H1 (cell line): ENCODE data around the gene TMEM130. TPM values are rescaled to one million over a fixed set of nuclear protein-coding genes. Genes with fewer than 3 reads are reported as not detected.

Experiments used
- CTCF ChIA-PET: fragments of 300-600 bp; sonication (Branson Sonifier 250); formaldehyde crosslinking; loops from one replicate; lab custom pipeline; 2021; ENCODE audit not compliant: partially characterized antibody; lab: Charles Lee
- POLR2A ChIA-PET: fragments of 300-600 bp; sonication (Branson Sonifier 250); formaldehyde crosslinking; loops from one replicate; lab custom pipeline; 2021; ENCODE audit warnings: inconsistent platforms; ENCODE audit not compliant: partially characterized antibody; lab: Charles Lee
- DNase-seq, 2 experiments: peaks; one replicate each; pipeline versions ENCODE4 v3.0.0 to v3.0.0-alpha.2; 2010 to 2022; ENCODE audit warnings: low spot score in 2 of 2, low read depth in 1 of 2, mixed read lengths in 1 of 2
- FAIRE-seq: peaks from 2 replicates; lab custom pipeline; 2011; peaks lifted over from hg19 to GRCh38; lab: Jason Lieb, UNC
- H2AFZ ChIP-seq: 2 replicates; pipeline ENCODE4 v1.8.1; 2012; ENCODE audit warnings: low read length, inconsistent platforms
- H2AK5ac ChIP-seq: 2 replicates; pipeline ENCODE4 v1.6.1; 2013; ENCODE audit warnings: low read depth, low read length
- H2BK120ac ChIP-seq: replicated peaks from 2 replicates; pipeline ENCODE3; 2013; ENCODE audit warnings: low read depth, low read length, inconsistent platforms
- H2BK12ac ChIP-seq: 2 replicates; pipeline ENCODE4 v1.6.1; 2013; ENCODE audit warnings: low read depth, low read length
- H2BK15ac ChIP-seq: 2 replicates; pipeline ENCODE4 v1.6.1; 2013; ENCODE audit warnings: low read length
- H2BK20ac ChIP-seq: 2 replicates; pipeline ENCODE4 v1.6.1; 2013; ENCODE audit warnings: low read length
- H2BK5ac ChIP-seq: 2 replicates; pipeline ENCODE4 v1.6.1; 2013; ENCODE audit warnings: low read depth, low read length
- H3K14ac ChIP-seq: 2 replicates; pipeline ENCODE4 v1.6.1; 2013; ENCODE audit warnings: inconsistent platforms; ENCODE audit not compliant: insufficient read length
- H3K18ac ChIP-seq: 2 replicates; pipeline ENCODE4 v1.6.1; 2013; ENCODE audit warnings: low read length; ENCODE audit errors: extremely low read depth
- H3K23ac ChIP-seq: 2 replicates; pipeline ENCODE4 v1.6.1; 2013; ENCODE audit warnings: inconsistent platforms; ENCODE audit not compliant: insufficient read length
- H3K23me2 ChIP-seq: 2 replicates; pipeline ENCODE4 v1.6.1; 2013; ENCODE audit warnings: low read depth, low read length
- H3K27ac ChIP-seq: 2 replicates; pipeline ENCODE4 v1.6.1; 2011; ENCODE audit warnings: low read depth, low read length, inconsistent platforms
- H3K27me3 ChIP-seq, 4 experiments: replicated peaks in 1 of 4; 1 replicate in 1 of 4; 2 replicates in 3 of 4; pipeline versions ENCODE4 v1.6.1 to v1.8.1; 2011 to 2013; ENCODE audit warnings: low read length in 3 of 4, mild to moderate bottlenecking in 3 of 4, inconsistent platforms in 2 of 4, mixed read lengths in 2 of 4, moderate library complexity in 1 of 4; ENCODE audit not compliant: control insufficient read depth in 3 of 4, insufficient read depth in 3 of 4; ENCODE audit errors: extremely low read depth in 1 of 4
- H3K36me3 ChIP-seq, 4 experiments: 2 replicates each; pipeline versions ENCODE4 v1.6.1 to v1.8.1; 2011 to 2013; ENCODE audit warnings: mild to moderate bottlenecking in 4 of 4, low read length in 3 of 4, moderate library complexity in 2 of 4, control low read depth in 1 of 4, inconsistent platforms in 1 of 4; ENCODE audit not compliant: insufficient read depth in 4 of 4, control insufficient read depth in 2 of 4
- H3K4ac ChIP-seq: replicated peaks from 2 replicates; pipeline ENCODE3; 2013; ENCODE audit warnings: low read length, low read depth, mixed read lengths, inconsistent platforms; ENCODE audit not compliant: insufficient read length
- H3K4me1 ChIP-seq, 4 experiments: replicated peaks in 1 of 4; 1 replicate in 1 of 4; 2 replicates in 3 of 4; pipeline versions ENCODE4 v1.6.1 to v1.8.1; 2011 to 2013; ENCODE audit warnings: low read length in 3 of 4, inconsistent platforms in 2 of 4, mixed read lengths in 1 of 4; ENCODE audit not compliant: insufficient read depth in 4 of 4, control insufficient read depth in 3 of 4
- H3K4me2 ChIP-seq, 2 experiments: 2 replicates each; pipeline versions ENCODE4 v1.6.1 to v1.8.1; 2011 to 2013; ENCODE audit warnings: low read depth in 2 of 2, low read length in 2 of 2, control low read depth in 1 of 2, inconsistent platforms in 1 of 2, mild to moderate bottlenecking in 1 of 2; ENCODE audit not compliant: insufficient read depth in 1 of 2
- H3K4me3 ChIP-seq, 4 experiments: fragments of 200-600, 300-600 bp in 1 of 4; sonication (generic), shearing (Covaris generic), sonication (Bioruptor Twin) in 1 of 4; 2 replicates each; pipeline versions ENCODE4 v1.5.1 to v1.8.1; 2011 to 2016; ENCODE audit warnings: low read length in 4 of 4, low read depth in 3 of 4, control low read depth in 2 of 4, inconsistent platforms in 2 of 4, mild to moderate bottlenecking in 2 of 4, mixed read lengths in 1 of 4, moderate library complexity in 1 of 4; ENCODE audit not compliant: insufficient read depth in 2 of 4; ENCODE audit errors: extremely low read depth in 1 of 4
- H3K56ac ChIP-seq: replicated peaks from 2 replicates; pipeline ENCODE3; 2013; ENCODE audit warnings: low read depth, mild to moderate bottlenecking, mixed read lengths, low read length, inconsistent platforms; ENCODE audit not compliant: insufficient read length
- H3K79me1 ChIP-seq: 2 replicates; pipeline ENCODE4 v1.6.1; 2013; ENCODE audit warnings: low read depth, low read length, control low read depth
- H3K79me2 ChIP-seq, 2 experiments: 2 replicates each; pipeline versions ENCODE4 v1.6.1 to v1.8.1; 2012 to 2013; ENCODE audit warnings: low read length in 2 of 2, mild to moderate bottlenecking in 2 of 2, inconsistent platforms in 1 of 2; ENCODE audit not compliant: insufficient read depth in 2 of 2, control insufficient read depth in 1 of 2
- H3K9ac ChIP-seq, 4 experiments: replicated peaks in 1 of 4; 1 replicate in 1 of 4; 2 replicates in 3 of 4; pipeline versions ENCODE4 v1.6.1 to v1.8.1; 2011 to 2013; ENCODE audit warnings: low read depth in 3 of 4, low read length in 3 of 4, control low read depth in 2 of 4, mild to moderate bottlenecking in 2 of 4, moderate library complexity in 2 of 4, inconsistent platforms in 1 of 4; ENCODE audit errors: extremely low read depth in 1 of 4
- H3K9me3 ChIP-seq, 2 experiments: 2 replicates each; pipeline versions ENCODE4 v1.6.1 to v1.8.1; 2012 to 2013; ENCODE audit warnings: mild to moderate bottlenecking in 2 of 2, moderate library complexity in 2 of 2, control low read depth in 1 of 2, inconsistent platforms in 1 of 2, low read depth in 1 of 2, low read length in 1 of 2, mixed read lengths in 1 of 2; ENCODE audit not compliant: insufficient read depth in 2 of 2
- H4K20me1 ChIP-seq, 2 experiments: replicated peaks in 1 of 2; 2 replicates each; pipeline versions ENCODE3 to v1.8.1; 2011 to 2013; ENCODE audit warnings: inconsistent platforms in 2 of 2, low read length in 2 of 2, mild to moderate bottlenecking in 1 of 2; ENCODE audit not compliant: insufficient read depth in 2 of 2, control insufficient read depth in 1 of 2
- H4K5ac ChIP-seq: 2 replicates; pipeline ENCODE4 v1.6.1; 2013; ENCODE audit warnings: low read length, low read depth, mixed read lengths, inconsistent platforms; ENCODE audit not compliant: insufficient read length
- H4K8ac ChIP-seq: 2 replicates; pipeline ENCODE4 v1.8.0; 2013; ENCODE audit warnings: mild to moderate bottlenecking, moderate library complexity, low read length, inconsistent platforms; ENCODE audit not compliant: insufficient read depth; ENCODE audit errors: extremely low read depth
- H4K91ac ChIP-seq: replicated peaks from 2 replicates; pipeline ENCODE3; 2013; ENCODE audit warnings: low read length, mixed read lengths, inconsistent platforms; ENCODE audit not compliant: insufficient read length
- CTCF ChIP-seq, 3 experiments: IDR thresholded peaks; 1 replicate in 2 of 3; 2 replicates in 1 of 3; pipeline versions ENCODE4 v1.5.1 to v1.6.1; 2011; ENCODE audit warnings: low read length in 3 of 3, mild to moderate bottlenecking in 3 of 3, inconsistent platforms in 2 of 3, low read depth in 1 of 3, moderate library complexity in 1 of 3; ENCODE audit not compliant: insufficient read depth in 1 of 3; ENCODE audit errors: control extremely low read depth in 1 of 3
- FOSL1 ChIP-seq: IDR thresholded peaks from 2 replicates; pipeline ENCODE4 v1.6.1; 2011; ENCODE audit warnings: mild to moderate bottlenecking, low read depth, low read length, moderate library complexity; ENCODE audit not compliant: insufficient read depth
- GABPA ChIP-seq: IDR thresholded peaks from 2 replicates; pipeline ENCODE4 v1.6.1; 2011; ENCODE audit warnings: mild to moderate bottlenecking, low read length, moderate library complexity, borderline replicate concordance; ENCODE audit not compliant: insufficient read depth
- HDAC2 ChIP-seq, 2 experiments: fragments of 300-600 bp in 1 of 2; sonication (generic) in 1 of 2; IDR thresholded peaks; 2 replicates each; pipeline ENCODE4 v1.6.1; 2011 to 2012; ENCODE audit warnings: low read depth in 2 of 2, low read length in 2 of 2, mild to moderate bottlenecking in 2 of 2, moderate library complexity in 2 of 2, borderline replicate concordance in 1 of 2, inconsistent platforms in 1 of 2
- JUND ChIP-seq: IDR thresholded peaks from 2 replicates; pipeline ENCODE4 v1.6.1; 2011; ENCODE audit warnings: mild to moderate bottlenecking, improper control_type of control experiment, low read length
- NRF1 ChIP-seq: IDR thresholded peaks from 2 replicates; pipeline ENCODE4 v1.6.1; 2011; ENCODE audit warnings: mild to moderate bottlenecking, low read depth, low read length, improper control_type of control experiment
- POU5F1 ChIP-seq: IDR thresholded peaks from 2 replicates; pipeline ENCODE4 v1.6.1; 2011; ENCODE audit warnings: low read depth, mild to moderate bottlenecking, low read length, moderate library complexity
- RFX5 ChIP-seq: IDR thresholded peaks from 2 replicates; pipeline ENCODE4 v1.6.1; 2011; ENCODE audit warnings: low read depth, low read length, improper control_type of control experiment, borderline replicate concordance
- RNF2 ChIP-seq: fragments of 200-900, 300-1000 bp; sonication (generic); IDR thresholded peaks from 2 replicates; pipeline ENCODE4 v1.7.1; 2016; ENCODE audit warnings: borderline replicate concordance, low read depth, mild to moderate bottlenecking, antibody characterized with exemption, low read length; ENCODE audit not compliant: poor library complexity, severe bottlenecking; ENCODE audit errors: missing control alignments
- SIRT6 ChIP-seq: IDR thresholded peaks from one replicate; pipeline ENCODE4 v1.7.1; 2012; ENCODE audit warnings: low read length, inconsistent platforms
- SP4 ChIP-seq: IDR thresholded peaks from 2 replicates; pipeline ENCODE4 v1.6.1; 2012; ENCODE audit warnings: low read length, inconsistent platforms
- WGBS, 2 experiments: shearing (Covaris generic) in 1 of 2; methylation state at CpG; one replicate each; pipeline versions ENCODE4 v1.1.6 to v1.1.7; 2013 to 2015; ENCODE audit warnings: low lambda C conversion rate in 2 of 2, mixed read lengths in 2 of 2, inconsistent platforms in 1 of 2, low coverage in 1 of 2, missing lambda C conversion rate in 1 of 2; ENCODE audit not compliant: insufficient replicate concordance in 2 of 2, insufficient coverage in 1 of 2, insufficient read length in 1 of 2; ENCODE audit errors: extremely low coverage in 1 of 2, missing lambda C conversion rate in 1 of 2; 5-methylcytosine and 5-hydroxymethylcytosine counted together
- polyA plus RNA-seq, 7 experiments: library from polyadenylated mRNA; depleted of rRNA in 3 of 7; stranded (reverse) in 5 of 7; unstranded in 2 of 7; fragments of >200 nt in 5 of 7; fragments of 200-250 nt in 2 of 7; gene quantifications; 1 replicate in 5 of 7; 2 replicates in 1 of 7; 4 replicates in 1 of 7; pipeline versions ENCODE4 v1.2.1 to v1.2.3, GENCODE V29; 2011 to 2013; ENCODE audit warnings: missing spikeins in 2 of 7, mixed read lengths in 2 of 7
- total RNA-seq: library from RNA; stranded (reverse); fragmentation: NEBNext Ultra II Directional; extraction: Animal tissue kit (Norgen Biotek cat#: 25700); gene quantifications from 2 replicates; pipeline ENCODE4 v1.2.1, GENCODE V29; 2021

Gene TMEM130
- total and polyA plus RNA-seq, 2 of the 8 experiments (the other 6 are each of a cell fraction or from before 2014, with no cell fraction given), result 2.9 to 6.6 TPM

GRCh38 chr7:98879979-98880315 lies 10.1 kb upstream of the TMEM130 start:
- no peak overlapping the region; the same call in 1 of the 2 replicates for H4K8ac ChIP-seq
- 84% methylated on average over 9 of the region's 9 CpGs; no CpG with 5 or more reads in 1 of the 2 experiments for WGBS, 2 experiments
- ChIA-PET POLR2A (interaction anchor here (0.6 to 1.1 kb wide), 4 partner anchors 10 to 529 kb away, joined by 3 to 4 read pairs (median 3); partner anchors contain the start of genes BUD31 and PDAP1), CTCF (interaction anchor here (0.6 to 2.4 kb wide), 10 partner anchors 9 to 1467 kb away, joined by 3 to 9 read pairs (median 3); no protein-coding TSS in a partner anchor)
- H3K4me2 ChIP-seq, result peak overlapping the region; percentile 73 to 96
- H2AFZ ChIP-seq, result no peak overlapping the region
- H3K23me2 ChIP-seq, result peaks cover 6% of the 10 kb centered on the region
- no peak overlapping the region for H3K14ac ChIP-seq
- H3K27me3 ChIP-seq, result no peaks in the 10 kb centered on the region
- DNase-seq (no peak), FAIRE-seq (no peak)
- H2BK120ac ChIP-seq, result no peak overlapping the region
- no peaks in the 10 kb centered on the region for H3K9me3 ChIP-seq
- no peak overlapping the region for H2BK12ac ChIP-seq
- no peak overlapping the region; a peak in 1 of 7 replicates for H3K9ac ChIP-seq
- no peak overlapping the region for H2BK5ac ChIP-seq
- peaks cover 0 to 13% (median 5%) of the 10 kb centered on the region in 4 experiments; a peak in 5 of 7 replicates for H3K4me1 ChIP-seq
- no peak overlapping the region for H4K91ac ChIP-seq
- H3K18ac ChIP-seq, result no peak overlapping the region
- peaks cover 5% of the 10 kb centered on the region for H3K79me1 ChIP-seq
- H3K56ac ChIP-seq, result no peak overlapping the region
- no peak overlapping the region for H2BK15ac ChIP-seq
- H4K5ac ChIP-seq, result no peak overlapping the region
- H3K23ac ChIP-seq, result no peak overlapping the region
- H2BK20ac ChIP-seq, result no peak overlapping the region
- H4K20me1 ChIP-seq, result peaks cover 8 to 14% of the 10 kb centered on the region in 2 experiments
- no peak overlapping the region for H3K27ac ChIP-seq
- H2AK5ac ChIP-seq, result no peak overlapping the region
- H3K79me2 ChIP-seq, result peaks cover 12 to 28% of the 10 kb centered on the region in 2 experiments
- peaks cover 5 to 36% (median 30%) of the 10 kb centered on the region in 4 experiments for H3K36me3 ChIP-seq
- no peak overlapping the region for H3K4ac ChIP-seq
- H3K4me3 ChIP-seq, result peak overlapping the region; percentile 74 to 99 (median 80); a peak in 5 of 8 replicates
- TF ChIP-seq GABPA (no peak), JUND (no peak), SIRT6 (no peak), FOSL1 (no peak), RNF2 (no peak), HDAC2 (IDR thresholded peaks at IDR 0.05; ENCODE audit: borderline replicate concordance in 1 of 2, low read depth in 2 of 2, low read length in 2 of 2) (no peak), SP4 (no peak), NRF1 (no peak), POU5F1 (no peak), CTCF (IDR thresholded peaks at IDR 0.05; ENCODE audit: control extremely low read depth in 1 of 3, insufficient read depth in 1 of 3, low read depth in 1 of 3, low read length in 3 of 3) (no peak), RFX5 (no peak)
